Peyer's patch (tissue), 4 donors: ENCODE data around the gene ZNF598. TPM values are rescaled to one million over a fixed set of nuclear protein-coding genes. Genes with fewer than 3 reads are reported as not detected.

ENCODE experiments used
- DNase-seq, 3 donors: peaks; one replicate each; pipeline ENCODE4 v3.0.0-alpha.2; 2017 to 2019
- H3K27ac ChIP-seq, 4 donors: fragments of 200-600 bp; sonication (generic); one replicate each; pipeline ENCODE4 v1.5.1; 2016 to 2019
- H3K27me3 ChIP-seq, 2 donors: fragments of 200-600 bp; sonication (generic); one replicate each; pipeline ENCODE4 v1.5.1; 2019
- H3K36me3 ChIP-seq, 3 donors: fragments of 200-600 bp; sonication (generic); one replicate each; pipeline ENCODE4 v1.5.1; 2016 to 2019
- H3K4me1 ChIP-seq, 4 donors: fragments of 200-600 bp; sonication (generic); one replicate each; pipeline ENCODE4 v1.5.1; 2016 to 2019
- H3K4me3 ChIP-seq, 4 donors: fragments of 200-600 bp; sonication (generic); 1 replicate in 3 of 4; 2 replicates in 1 of 4; pipeline ENCODE4 v1.5.1; 2016 to 2019; ENCODE audit warnings: mild to moderate bottlenecking in 1 of 4
- H3K9me3 ChIP-seq, 4 donors: fragments of 200-600 bp; sonication (generic); one replicate each; pipeline ENCODE4 v1.5.1; 2016 to 2019; ENCODE audit warnings: mild to moderate bottlenecking in 1 of 4
- POLR2A ChIP-seq, 2 donors: fragments of 450-650 bp; IDR thresholded peaks; one replicate each; pipeline ENCODE4 v1.5.1; 2017; ENCODE audit warnings: antibody characterized with exemption in 2 of 2, mild to moderate bottlenecking in 2 of 2, moderate library complexity in 2 of 2
- total RNA-seq, 4 donors: library from RNA; depleted of rRNA; stranded (reverse); fragments of >200 nt; gene quantifications; one replicate each; pipeline ENCODE4 v1.1.0, GENCODE V29; 2016
- TF ChIP-seq, protein P1 (sequence below), 6 experiments: fragments of 450-650 bp in 4 of 6; fragments of 200-600 bp in 2 of 6; sonication (generic) in 1 of 6; IDR thresholded peaks; one replicate each; pipeline ENCODE4 v1.5.1; 2017 to 2019; ENCODE audit warnings: antibody characterized with exemption in 6 of 6, mild to moderate bottlenecking in 3 of 6, moderate library complexity in 1 of 6

ZNF598 gene
- total RNA-seq, 4 donors from 2014 or later: 48.5 to 84.0 (median 51.4) TPM

DNA sequence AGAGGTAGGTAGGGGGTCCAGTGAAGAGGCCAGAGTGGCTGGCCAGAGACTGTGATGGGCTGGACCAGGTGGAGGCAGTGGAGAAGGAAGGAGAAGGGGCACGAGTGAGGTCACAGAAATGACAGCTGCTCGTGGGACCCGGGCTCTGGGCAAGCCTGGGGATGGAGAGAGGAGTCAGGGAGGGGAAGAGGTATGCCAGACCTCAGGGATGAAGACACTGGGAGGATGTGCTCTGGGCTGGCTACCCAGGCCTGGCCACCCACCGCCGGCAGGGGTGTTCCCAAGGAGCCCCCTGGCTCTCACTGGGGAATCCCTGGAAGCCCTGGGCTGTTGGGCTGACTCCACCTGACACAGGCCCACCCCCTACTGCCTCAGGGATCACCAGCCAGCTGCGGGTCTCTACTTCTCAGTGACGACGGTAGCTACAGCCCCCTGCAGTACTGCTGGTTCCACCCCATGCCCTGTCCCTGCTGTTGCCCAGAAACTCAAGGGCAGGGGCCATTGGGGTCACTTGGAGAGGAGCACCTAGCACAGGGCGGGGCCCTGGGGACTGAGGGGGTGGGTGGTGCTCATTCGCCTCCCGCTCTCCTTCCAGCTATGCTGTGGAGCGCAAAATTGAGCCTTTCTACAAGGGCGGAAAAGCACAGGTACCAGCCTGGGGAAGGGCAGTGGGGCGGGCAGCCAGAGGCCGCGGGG, 36.0 kb downstream of the ZNF598 start:
- H3K4me3 ChIP-seq: no peak overlapping the region
- no peak for DNase-seq
- H3K36me3 ChIP-seq: peaks cover 0 to 47% (median 0%) of the 10 kb centered on the region in 3 donors
- H3K27me3 ChIP-seq: no peaks in the 10 kb centered on the region
- no peaks in the 10 kb centered on the region for H3K9me3 ChIP-seq
- H3K27ac ChIP-seq: no peak overlapping the region
- H3K4me1 ChIP-seq: peaks cover 3 to 25% (median 15%) of the 10 kb centered on the region in 4 donors
- no peak for TF ChIP-seq POLR2A (IDR thresholded peaks at IDR 0.05)
- TF ChIP-seq, protein P1, sequence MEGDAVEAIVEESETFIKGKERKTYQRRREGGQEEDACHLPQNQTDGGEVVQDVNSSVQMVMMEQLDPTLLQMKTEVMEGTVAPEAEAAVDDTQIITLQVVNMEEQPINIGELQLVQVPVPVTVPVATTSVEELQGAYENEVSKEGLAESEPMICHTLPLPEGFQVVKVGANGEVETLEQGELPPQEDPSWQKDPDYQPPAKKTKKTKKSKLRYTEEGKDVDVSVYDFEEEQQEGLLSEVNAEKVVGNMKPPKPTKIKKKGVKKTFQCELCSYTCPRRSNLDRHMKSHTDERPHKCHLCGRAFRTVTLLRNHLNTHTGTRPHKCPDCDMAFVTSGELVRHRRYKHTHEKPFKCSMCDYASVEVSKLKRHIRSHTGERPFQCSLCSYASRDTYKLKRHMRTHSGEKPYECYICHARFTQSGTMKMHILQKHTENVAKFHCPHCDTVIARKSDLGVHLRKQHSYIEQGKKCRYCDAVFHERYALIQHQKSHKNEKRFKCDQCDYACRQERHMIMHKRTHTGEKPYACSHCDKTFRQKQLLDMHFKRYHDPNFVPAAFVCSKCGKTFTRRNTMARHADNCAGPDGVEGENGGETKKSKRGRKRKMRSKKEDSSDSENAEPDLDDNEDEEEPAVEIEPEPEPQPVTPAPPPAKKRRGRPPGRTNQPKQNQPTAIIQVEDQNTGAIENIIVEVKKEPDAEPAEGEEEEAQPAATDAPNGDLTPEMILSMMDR (IDR thresholded peaks at IDR 0.05): no peak

DNA sequence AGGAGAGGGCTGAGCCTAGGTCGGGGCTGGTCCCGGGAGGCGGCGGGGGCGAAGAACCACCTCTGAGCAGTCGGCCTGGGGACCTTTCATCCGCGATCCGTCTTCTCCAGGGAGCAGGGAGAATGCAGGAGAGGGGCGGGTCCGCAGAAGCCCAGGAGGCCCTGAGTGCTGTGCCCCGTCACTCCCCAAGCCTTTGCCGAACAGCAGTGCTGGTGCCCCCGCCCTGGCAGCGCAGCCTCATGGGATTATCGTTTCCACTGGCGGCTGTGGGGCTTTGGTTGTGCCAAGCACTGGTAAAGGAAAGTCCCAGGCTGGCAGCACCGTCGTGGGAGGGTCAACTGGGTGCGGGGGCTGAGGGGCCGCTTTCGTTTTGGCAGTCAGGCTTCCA, 37.1 kb downstream of the ZNF598 start:
- H3K36me3 ChIP-seq: peaks cover 0 to 36% (median 0%) of the 10 kb centered on the region in 3 donors
- H3K9me3 ChIP-seq: no peaks in the 10 kb centered on the region
- DNase-seq: peak in 1 of 3 donors; percentile 48
- H3K4me3 ChIP-seq: peak overlapping the region; percentile 82 to 100 (median 95)
- peak overlapping the region in 2 of 4 donors; percentile 90 to 93 for H3K27ac ChIP-seq
- H3K27me3 ChIP-seq: no peaks in the 10 kb centered on the region
- TF ChIP-seq, protein P1 (IDR thresholded peaks at IDR 0.05): no peak
- TF ChIP-seq POLR2A (IDR thresholded peaks at IDR 0.05): no peak
- H3K4me1 ChIP-seq: peaks cover 3 to 25% (median 15%) of the 10 kb centered on the region in 4 donors

DNA sequence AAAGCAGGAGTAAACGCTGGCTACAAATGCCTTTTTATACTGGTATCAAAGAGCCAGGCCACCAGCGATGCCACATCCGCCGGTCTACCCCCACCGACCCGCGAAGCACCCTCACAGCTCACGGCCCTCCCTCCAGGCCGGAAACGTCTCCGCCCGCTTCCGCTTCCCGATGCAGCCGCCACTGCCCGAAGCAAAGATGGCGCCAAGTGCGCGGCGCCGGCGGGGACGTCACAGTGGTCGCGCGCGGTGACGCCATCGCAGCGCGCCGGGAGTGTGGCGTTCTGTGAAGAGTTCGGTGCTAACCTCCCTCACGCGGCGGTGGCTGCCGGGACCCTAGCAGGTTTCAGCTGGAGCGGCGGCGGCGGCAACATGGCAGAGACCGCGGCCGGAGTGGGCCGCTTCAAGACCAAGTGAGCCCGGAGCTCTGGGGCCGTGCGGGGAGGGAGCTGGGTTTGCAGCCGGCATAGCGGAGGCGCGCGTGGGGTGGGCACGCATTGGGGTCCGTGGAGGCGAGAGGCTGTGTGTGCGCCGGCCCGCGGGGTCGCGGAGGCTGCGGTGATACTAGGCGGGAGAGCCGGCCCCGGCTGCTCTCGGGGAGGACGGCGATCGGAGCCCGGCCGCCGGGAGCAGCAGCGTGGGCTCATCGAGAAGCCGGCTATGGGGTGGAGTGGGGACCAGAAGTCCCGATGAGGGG, 37.7 kb downstream of the ZNF598 start, which contains the start of gene TBL3:
TBL3 (plus strand) TSS at position 258 of the 694 bp plus-strand sequence; CDS start at position 370, 112 bp downstream.
- Histone ChIP-seq H3K4me1 (peaks cover 3 to 25% (median 15%) of the 10 kb centered on the region in 4 donors), H3K36me3 (peaks cover 0 to 31% (median 0%) of the 10 kb centered on the region in 3 donors), H3K9me3 (no peaks in the 10 kb centered on the region), H3K27me3 (no peaks in the 10 kb centered on the region), H3K4me3 (peak within 1 kb of the TSS; percentile 82 to 100 (median 95)), H3K27ac (peak within 1 kb of the TSS; percentile 90 to 96 (median 92))
- DNase-seq: peak; percentile 93 to 97 (median 96)
- TF ChIP-seq, protein P1 (IDR thresholded peaks at IDR 0.05): peak in 2 of 6 experiments; percentile 22 to 31
- peak; percentile 94 for TF ChIP-seq POLR2A (IDR thresholded peaks at IDR 0.05)

DNA sequence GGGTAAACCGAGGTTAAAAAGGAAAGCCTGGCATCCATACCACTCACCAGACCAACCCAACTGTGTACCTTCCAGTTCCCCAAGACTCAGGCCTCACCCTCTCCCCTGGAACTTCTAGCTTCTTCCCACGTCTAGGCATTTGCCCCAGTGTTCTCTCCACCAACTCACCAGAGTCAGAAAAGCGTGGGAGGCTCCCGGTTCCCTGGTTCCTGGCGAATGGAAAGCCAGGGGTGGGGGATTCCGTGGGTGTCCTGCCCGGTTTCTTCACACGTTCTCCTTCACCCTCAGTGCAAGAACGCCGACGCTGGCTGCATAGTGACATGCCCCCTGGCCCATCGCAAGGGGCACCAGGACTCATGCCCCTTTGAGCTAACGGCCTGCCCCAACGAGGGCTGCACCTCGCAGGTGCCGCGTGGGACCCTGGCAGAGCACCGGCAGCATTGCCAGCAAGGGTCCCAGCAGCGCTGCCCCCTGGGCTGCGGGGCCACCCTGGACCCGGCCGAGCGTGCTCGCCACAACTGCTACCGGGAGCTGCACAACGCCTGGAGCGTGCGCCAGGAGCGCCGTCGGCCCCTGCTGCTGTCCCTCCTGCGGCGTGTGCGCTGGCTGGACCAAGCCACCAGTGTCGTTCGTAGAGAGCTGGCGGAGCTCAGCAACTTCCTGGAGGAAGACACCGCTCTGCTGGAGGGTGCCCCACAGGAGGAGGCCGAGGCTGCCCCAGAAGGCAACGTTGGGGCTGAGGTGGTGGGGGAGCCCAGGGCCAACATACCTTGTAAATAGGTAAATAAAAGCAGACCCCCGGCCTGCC, 41.3 kb downstream of the ZNF598 start:
- H3K36me3 ChIP-seq: no peaks in the 10 kb centered on the region
- no peaks in the 10 kb centered on the region for H3K27me3 ChIP-seq
- no peak overlapping the region for H3K4me3 ChIP-seq
- no peaks in the 10 kb centered on the region for H3K9me3 ChIP-seq
- no peak for DNase-seq
- peaks cover 6 to 30% (median 20%) of the 10 kb centered on the region in 4 donors for H3K4me1 ChIP-seq
- no peak overlapping the region for H3K27ac ChIP-seq
- TF ChIP-seq POLR2A (IDR thresholded peaks at IDR 0.05): no peak
- TF ChIP-seq, protein P1 (IDR thresholded peaks at IDR 0.05): no peak

DNA sequence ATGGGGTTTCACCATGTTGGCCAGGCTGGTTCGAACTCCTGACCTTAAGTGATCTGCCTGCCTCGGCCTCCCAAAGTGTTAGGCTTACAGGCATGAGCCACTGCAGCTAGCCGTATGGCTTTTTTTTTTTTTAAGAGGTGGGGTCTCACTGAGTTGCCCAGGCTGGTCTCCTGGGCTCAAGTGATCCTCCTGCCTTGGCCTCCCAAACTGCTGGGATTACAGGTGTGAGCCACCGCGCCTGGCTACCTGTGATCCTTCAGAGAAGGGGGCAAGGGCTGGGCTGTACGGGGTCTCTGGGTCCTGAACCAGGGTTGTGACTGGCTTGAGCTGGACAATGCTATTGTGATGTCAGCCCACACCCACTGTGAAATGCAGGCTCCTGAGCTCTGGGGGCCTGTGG, 43.2 kb downstream of the ZNF598 start, which contains the start of gene RNF151:
RNF151 (plus strand) TSS at position 397 of the 400 bp plus-strand sequence. CDS start 26 bp downstream, outside the sequence.
- Histone ChIP-seq H3K9me3 (no peaks in the 10 kb centered on the region), H3K27me3 (no peaks in the 10 kb centered on the region), H3K4me3 (peak within 1 kb of the TSS; percentile 78 to 96 (median 92)), H3K27ac (peak within 1 kb of the TSS; percentile 95 to 100 (median 96)), H3K4me1 (peaks cover 3 to 29% (median 13%) of the 10 kb centered on the region in 4 donors), H3K36me3 (peaks cover 0 to 18% (median 0%) of the 10 kb centered on the region in 3 donors)
- no peak for DNase-seq
- no peak for TF ChIP-seq POLR2A (IDR thresholded peaks at IDR 0.05)
- TF ChIP-seq, protein P1 (IDR thresholded peaks at IDR 0.05): no peak
